Breast epithelium (tissue), 3 donors: ENCODE results near the gene MUC20.

Source experiments
- POLR2A ChIP-seq: fragments of 450-650 bp; IDR thresholded peaks from one replicate; pipeline ENCODE4 v1.6.1; 2016; ENCODE audit warnings: antibody characterized with exemption, mild to moderate bottlenecking, moderate library complexity
- POLR2AphosphoS5 ChIP-seq, 3 donors: sonication (generic); formaldehyde crosslinking; IDR thresholded peaks; one replicate each; pipeline ENCODE4 v1.6.1; 2017; ENCODE audit warnings: antibody characterized with exemption in 3 of 3
- TF ChIP-seq, protein P1 (sequence below), 3 donors: fragments of 450-650 bp; IDR thresholded peaks; one replicate each; pipeline ENCODE4 v1.5.1; 2016 to 2017; ENCODE audit warnings: antibody characterized with exemption in 3 of 3, mild to moderate bottlenecking in 3 of 3, moderate library complexity in 3 of 3

DNA sequence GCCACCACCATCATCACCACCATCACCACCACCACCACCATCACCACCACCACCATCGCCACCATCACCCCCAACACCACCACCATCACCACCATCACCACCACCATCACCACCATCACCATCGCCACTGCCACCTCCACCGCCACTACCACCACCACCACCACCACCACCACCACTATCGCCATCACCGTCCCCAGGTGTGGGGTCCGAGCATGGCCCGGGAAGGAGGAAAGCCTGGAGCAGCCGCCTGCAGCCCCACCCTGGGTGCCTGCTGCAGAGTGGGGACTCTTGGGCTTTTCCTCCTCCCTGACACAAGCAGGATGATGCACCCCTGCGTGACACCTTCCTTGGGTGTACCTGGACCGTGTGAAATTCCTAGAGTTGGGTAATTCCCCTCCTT, 47.0 kb downstream of the MUC20 start:
- TF ChIP-seq, protein P1, sequence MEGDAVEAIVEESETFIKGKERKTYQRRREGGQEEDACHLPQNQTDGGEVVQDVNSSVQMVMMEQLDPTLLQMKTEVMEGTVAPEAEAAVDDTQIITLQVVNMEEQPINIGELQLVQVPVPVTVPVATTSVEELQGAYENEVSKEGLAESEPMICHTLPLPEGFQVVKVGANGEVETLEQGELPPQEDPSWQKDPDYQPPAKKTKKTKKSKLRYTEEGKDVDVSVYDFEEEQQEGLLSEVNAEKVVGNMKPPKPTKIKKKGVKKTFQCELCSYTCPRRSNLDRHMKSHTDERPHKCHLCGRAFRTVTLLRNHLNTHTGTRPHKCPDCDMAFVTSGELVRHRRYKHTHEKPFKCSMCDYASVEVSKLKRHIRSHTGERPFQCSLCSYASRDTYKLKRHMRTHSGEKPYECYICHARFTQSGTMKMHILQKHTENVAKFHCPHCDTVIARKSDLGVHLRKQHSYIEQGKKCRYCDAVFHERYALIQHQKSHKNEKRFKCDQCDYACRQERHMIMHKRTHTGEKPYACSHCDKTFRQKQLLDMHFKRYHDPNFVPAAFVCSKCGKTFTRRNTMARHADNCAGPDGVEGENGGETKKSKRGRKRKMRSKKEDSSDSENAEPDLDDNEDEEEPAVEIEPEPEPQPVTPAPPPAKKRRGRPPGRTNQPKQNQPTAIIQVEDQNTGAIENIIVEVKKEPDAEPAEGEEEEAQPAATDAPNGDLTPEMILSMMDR (IDR thresholded peaks at IDR 0.05) = no peak
- no peak for TF ChIP-seq POLR2A
- no peak for TF ChIP-seq POLR2AphosphoS5 (IDR thresholded peaks at IDR 0.05)
